ENCODE measurements around the gene UQCR11.

GRCh38 chr19:1570836-1571235, 34.4 kb downstream of the UQCR11 start:
- TF ChIP-seq CTCF (conservative IDR thresholded peaks at IDR 0.05; ENCODE audit: low read depth, low read length) (no peak), RAD21 (IDR thresholded peaks at IDR 0.05; ENCODE audit: low read length) (no peak), POLR2A (IDR thresholded peaks at IDR 0.05; ENCODE audit: low read depth, low read length) (no peak), RFX5 (IDR thresholded peaks at IDR 0.05; ENCODE audit: low read depth, low read length) (no peak)

Data from IMR-90 (cell line).